H9 (cell line): ENCODE data around the gene TEKT4. TPM values are rescaled to one million over a fixed set of nuclear protein-coding genes. Genes with fewer than 3 reads are reported as not detected.

Source experiments
- DNase-seq: peaks from one replicate; pipeline ENCODE4 v3.0.0-alpha.2; 2017
- H2AFZ ChIP-seq: one replicate; pipeline ENCODE4 v1.6.1; 2013; ENCODE audit warnings: mild to moderate bottlenecking, low read length, control low read depth, moderate library complexity
- H2AK5ac ChIP-seq: 2 replicates; pipeline ENCODE4 v1.6.1; 2013; ENCODE audit warnings: low read length, control low read depth, mixed read lengths; ENCODE audit not compliant: insufficient read length
- H2BK120ac ChIP-seq: one replicate; pipeline ENCODE4 v1.6.1; 2013; ENCODE audit warnings: low read depth, mild to moderate bottlenecking, low read length, control low read depth, inconsistent platforms; ENCODE audit not compliant: poor library complexity, severe bottlenecking
- H2BK12ac ChIP-seq: 2 replicates; pipeline ENCODE4 v1.6.1; 2013; ENCODE audit warnings: low read length, control low read depth, mixed read lengths, low read depth; ENCODE audit not compliant: insufficient read length
- H2BK15ac ChIP-seq: 2 replicates; pipeline ENCODE4 v1.6.1; 2013; ENCODE audit warnings: low read depth, low read length, control low read depth
- H2BK20ac ChIP-seq: one replicate; pipeline ENCODE4 v1.6.1; 2013; ENCODE audit warnings: low read depth, mild to moderate bottlenecking, low read length, control low read depth, inconsistent platforms; ENCODE audit not compliant: poor library complexity, severe bottlenecking
- H2BK5ac ChIP-seq: 2 replicates; pipeline ENCODE4 v1.6.1; 2013; ENCODE audit warnings: low read length, control low read depth, mixed read lengths; ENCODE audit not compliant: insufficient read length
- H3K14ac ChIP-seq: 2 replicates; pipeline ENCODE4 v1.6.1; 2013; ENCODE audit warnings: low read length, control low read depth; ENCODE audit not compliant: insufficient read depth
- H3K18ac ChIP-seq: 2 replicates; pipeline ENCODE4 v1.6.1; 2013; ENCODE audit warnings: low read depth, mild to moderate bottlenecking, mixed read lengths, low read length, control low read depth; ENCODE audit not compliant: insufficient read length
- H3K23ac ChIP-seq: 2 replicates; pipeline ENCODE4 v1.6.1; 2013; ENCODE audit warnings: low read length, control low read depth, mixed read lengths, low read depth; ENCODE audit not compliant: insufficient read length
- H3K23me2 ChIP-seq: 2 replicates; pipeline ENCODE4 v1.6.1; 2013; ENCODE audit warnings: low read depth, mild to moderate bottlenecking, mixed read lengths, low read length, control low read depth; ENCODE audit not compliant: insufficient read length, poor library complexity, severe bottlenecking
- H3K27ac ChIP-seq: 2 replicates; pipeline ENCODE4 v1.5.1; 2013; ENCODE audit warnings: low read length, control low read depth, mixed read lengths, low read depth; ENCODE audit not compliant: insufficient read length
- H3K27me3 ChIP-seq: 2 replicates; pipeline ENCODE4 v1.6.1; 2013; ENCODE audit warnings: low read length, control low read depth, inconsistent platforms; ENCODE audit not compliant: insufficient read depth
- H3K4ac ChIP-seq: 2 replicates; pipeline ENCODE4 v1.6.1; 2013; ENCODE audit warnings: low read depth, mild to moderate bottlenecking, control low read depth, inconsistent platforms, low read length, moderate library complexity
- H3K4me1 ChIP-seq: 2 replicates; pipeline ENCODE4 v1.6.1; 2013; ENCODE audit warnings: low read length, control low read depth, inconsistent platforms; ENCODE audit not compliant: insufficient read depth
- H3K4me2 ChIP-seq: 2 replicates; pipeline ENCODE4 v1.6.1; 2013; ENCODE audit warnings: low read length, control low read depth, mixed read lengths; ENCODE audit not compliant: insufficient read length, insufficient read depth
- H3K56ac ChIP-seq: 2 replicates; pipeline ENCODE4 v1.6.1; 2013; ENCODE audit warnings: low read depth, mild to moderate bottlenecking, mixed read lengths, low read length, control low read depth; ENCODE audit not compliant: insufficient read length
- H3K79me1 ChIP-seq: 2 replicates; pipeline ENCODE4 v1.6.1; 2013; ENCODE audit warnings: low read depth, mild to moderate bottlenecking, moderate library complexity, low read length, control low read depth, inconsistent platforms; ENCODE audit not compliant: insufficient read depth, poor library complexity, severe bottlenecking
- H3K79me2 ChIP-seq: 2 replicates; pipeline ENCODE4 v1.6.1; 2013; ENCODE audit warnings: low read length, control low read depth, inconsistent platforms; ENCODE audit not compliant: insufficient read depth
- H3K9ac ChIP-seq: 2 replicates; pipeline ENCODE4 v1.6.1; 2013; ENCODE audit warnings: low read length, control low read depth, mixed read lengths; ENCODE audit not compliant: insufficient read length; ENCODE audit errors: extremely low read depth
- H3K9me3 ChIP-seq: one replicate; pipeline ENCODE4 v1.6.1; 2013; ENCODE audit warnings: low read depth, low read length, inconsistent platforms; ENCODE audit not compliant: control insufficient read depth
- H3T11ph ChIP-seq: one replicate; pipeline ENCODE4 v1.6.1; 2013; ENCODE audit warnings: mild to moderate bottlenecking, low read length, control low read depth, inconsistent platforms
- H4K20me1 ChIP-seq: one replicate; pipeline ENCODE4 v1.6.1; 2013; ENCODE audit not compliant: control insufficient read depth, insufficient read length, insufficient read depth
- H4K5ac ChIP-seq: 2 replicates; pipeline ENCODE4 v1.6.1; 2013; ENCODE audit warnings: low read depth, mild to moderate bottlenecking, mixed read lengths, low read length, control low read depth; ENCODE audit not compliant: insufficient read length
- H4K8ac ChIP-seq: replicated peaks from 2 replicates; pipeline ENCODE4 v1.6.1; 2013; ENCODE audit warnings: low read length, control low read depth, mixed read lengths, low read depth; ENCODE audit not compliant: insufficient read length
- H4K91ac ChIP-seq: 2 replicates; pipeline ENCODE4 v1.6.1; 2013; ENCODE audit warnings: low read depth, mild to moderate bottlenecking, moderate library complexity, mixed read lengths, low read length, control low read depth; ENCODE audit not compliant: insufficient read length
- H3K27ac Mint-ChIP-seq, 3 experiments: 2 replicates in 2 of 3; 3 replicates in 1 of 3; pipeline ENCODE4 v1.8.0; 2020 to 2021; ENCODE audit warnings: mixed read lengths in 3 of 3, mild to moderate bottlenecking in 1 of 3, moderate library complexity in 1 of 3
- H3K27me3 Mint-ChIP-seq: 2 replicates; pipeline ENCODE4 v1.8.0; 2021; ENCODE audit warnings: low read depth, mild to moderate bottlenecking, moderate library complexity, mixed read lengths
- H3K36me3 Mint-ChIP-seq, 3 experiments: 2 replicates in 2 of 3; 3 replicates in 1 of 3; pipeline ENCODE4 v1.8.0; 2020 to 2021; ENCODE audit warnings: low read depth in 3 of 3, mixed read lengths in 3 of 3; ENCODE audit not compliant: insufficient read depth in 1 of 3
- H3K4me1 Mint-ChIP-seq, 2 experiments: 2 replicates each; pipeline ENCODE4 v1.8.0; 2020; ENCODE audit warnings: mixed read lengths in 2 of 2
- H3K4me3 Mint-ChIP-seq, 2 experiments: 2 replicates in 1 of 2; 3 replicates in 1 of 2; pipeline ENCODE4 v1.8.0; 2020 to 2021; ENCODE audit warnings: mild to moderate bottlenecking in 2 of 2, mixed read lengths in 2 of 2, moderate library complexity in 1 of 2
- H3K9me3 Mint-ChIP-seq, 2 experiments: 2 replicates in 1 of 2; 3 replicates in 1 of 2; pipeline ENCODE4 v1.8.0; 2020; ENCODE audit warnings: mild to moderate bottlenecking in 2 of 2, mixed read lengths in 2 of 2, moderate library complexity in 1 of 2
- CTCF ChIP-seq: fragments of 200-600 bp; sonication (generic); conservative IDR thresholded peaks from 3 replicates; pipeline ENCODE4 v1.8.0; 2021; ENCODE audit warnings: antibody characterized with exemption, mild to moderate bottlenecking
- WGBS: extraction: QIAGEN DNeasy Blood & Tissue Kit; methylation state at CpG from one replicate; pipeline ENCODE4 v1.1.7; 2013; ENCODE audit warnings: missing lambda C conversion rate, low lambda C conversion rate, mixed read lengths; ENCODE audit not compliant: insufficient read length; ENCODE audit errors: extremely low coverage; 5-methylcytosine and 5-hydroxymethylcytosine counted together
- total RNA-seq: library from RNA; stranded (reverse); gene quantifications from 2 replicates; pipeline ENCODE4 v1.2.1, GENCODE V29; 2021

TEKT4 gene
- total RNA-seq, 1 experiment from 2014 or later, result not detected

GRCh38 chr2:94875064-94875819 lies 4.0 kb downstream of the TEKT4 start:
- H3K9me3 ChIP-seq, result no peaks in the 10 kb centered on the region
- H3K4me1 Mint-ChIP-seq, result peaks cover 0 to 8% of the 10 kb centered on the region in 2 experiments; a peak in 2 of 4 replicates
- no peak overlapping the region for H3K56ac ChIP-seq
- no peak overlapping the region for H3K27ac Mint-ChIP-seq
- H3K27me3 Mint-ChIP-seq, result peaks cover 46% of the 10 kb centered on the region
- H4K20me1 ChIP-seq, result no peaks in the 10 kb centered on the region
- H3K4me1 ChIP-seq, result no peaks in the 10 kb centered on the region; the same call in 1 of the 2 replicates
- no peak for DNase-seq
- no peak overlapping the region for H3K27ac ChIP-seq
- no peaks in the 10 kb centered on the region; a peak in 1 of 7 replicates for H3K36me3 Mint-ChIP-seq
- no peak overlapping the region for H2BK12ac ChIP-seq
- H2BK5ac ChIP-seq, result no peak overlapping the region
- H3K9ac ChIP-seq, result no peak overlapping the region
- H3K23ac ChIP-seq, result no peak overlapping the region
- no peak overlapping the region for H2BK20ac ChIP-seq
- no peak overlapping the region for H2BK120ac ChIP-seq
- H3K18ac ChIP-seq, result no peak overlapping the region
- no peaks in the 10 kb centered on the region for H3K79me1 ChIP-seq
- peaks cover 11% of the 10 kb centered on the region; the same call in 1 of the 2 replicates for H3K27me3 ChIP-seq
- no peaks in the 10 kb centered on the region for H3K9me3 Mint-ChIP-seq
- H2AFZ ChIP-seq, result no peak overlapping the region
- H4K5ac ChIP-seq, result no peak overlapping the region
- no peak overlapping the region for H2AK5ac ChIP-seq
- H3K79me2 ChIP-seq, result no peaks in the 10 kb centered on the region
- H3K4me3 Mint-ChIP-seq, result no peak overlapping the region; a peak in 1 of 5 replicates
- H4K91ac ChIP-seq, result no peak overlapping the region
- no CpG with 5 or more reads among the region's 22 CpGs for WGBS
- no peaks in the 10 kb centered on the region for H3K23me2 ChIP-seq
- H3K4ac ChIP-seq, result no peak overlapping the region
- no peak for TF ChIP-seq CTCF
- H3K14ac ChIP-seq, result no peak overlapping the region
- no peak overlapping the region for H2BK15ac ChIP-seq
- H3K4me2 ChIP-seq, result no peak overlapping the region
- no peak overlapping the region for H3T11ph ChIP-seq
- H4K8ac ChIP-seq, result no peak overlapping the region
